GM18507 (cell line): Measurements from ENCODE around the gene C2CD2.
A peak's percentile ranks its signal among the peaks of the same experiment; 100 is the strongest.

Experiments used
- DNase-seq: peaks from one replicate; pipeline ENCODE4 v3.0.0; 2011; ENCODE audit warnings: low read depth; ENCODE audit not compliant: insufficient read length; ENCODE audit errors: extremely low spot score
- FAIRE-seq: peaks from 2 replicates; lab custom pipeline; 2011; peaks lifted over from hg19 to GRCh38; lab: Jason Lieb, UNC

Gene C2CD2

GRCh38 chr21:41976611-41977010 is 22.8 kb upstream of the C2CD2 start:
- no peak for FAIRE-seq
- no peak for DNase-seq

GRCh38 chr21:41975391-41976272 is 21.8 kb upstream of the C2CD2 start:
- DNase-seq: no peak
- no peak for FAIRE-seq

- no peak for DNase-seq
- FAIRE-seq: no peak
These were observed 20.9 kb upstream of the C2CD2 start for GRCh38 chr21:41974752-41975053.

GRCh38 chr21:41973861-41974751 is 20.3 kb upstream of the C2CD2 start:
- FAIRE-seq (peak; percentile 65), DNase-seq (peak; percentile 44)

GRCh38 chr21:41973427-41973831 is 19.6 kb upstream of the C2CD2 start:
- DNase-seq (no peak), FAIRE-seq (no peak)

- FAIRE-seq (no peak), DNase-seq (no peak)
These were observed 18.8 kb upstream of the C2CD2 start for GRCh38 chr21:41972511-41973205.

GRCh38 chr21:41971891-41972290 is 18.1 kb upstream of the C2CD2 start:
- no peak for DNase-seq
- no peak for FAIRE-seq

GRCh38 chr21:41970751-41971653 is 17.2 kb upstream of the C2CD2 start:
- FAIRE-seq (no peak), DNase-seq (no peak)

- DNase-seq: no peak
- no peak for FAIRE-seq
These were observed 16.2 kb upstream of the C2CD2 start for GRCh38 chr21:41970106-41970391.

GRCh38 chr21:41967708-41968107 is 13.9 kb upstream of the C2CD2 start:
- DNase-seq (no peak), FAIRE-seq (no peak)

GRCh38 chr21:41966872-41967621 is 13.2 kb upstream of the C2CD2 start:
- no peak for FAIRE-seq

GRCh38 chr21:41966041-41966833 is 12.4 kb upstream of the C2CD2 start:
- FAIRE-seq: no peak
- no peak for DNase-seq

More at GRCh38 chr21:41966872-41967621, 13.2 kb upstream of the C2CD2 start:
- DNase-seq: no peak

- no peak for FAIRE-seq
These were observed 11.7 kb upstream of the C2CD2 start for GRCh38 chr21:41965461-41966013.

GRCh38 chr21:41965045-41965444 is 11.2 kb upstream of the C2CD2 start:
- no peak for FAIRE-seq
- DNase-seq: no peak

More at GRCh38 chr21:41965461-41966013, 11.7 kb upstream of the C2CD2 start:
- DNase-seq: no peak

- FAIRE-seq: no peak
- no peak for DNase-seq
These were observed 10.4 kb upstream of the C2CD2 start for GRCh38 chr21:41964171-41964570.

- FAIRE-seq (no peak), DNase-seq (no peak)
These were observed 8.7 kb upstream of the C2CD2 start for GRCh38 chr21:41962425-41962966.

GRCh38 chr21:41961753-41962152 is 7.9 kb upstream of the C2CD2 start:
- no peak for DNase-seq
- no peak for FAIRE-seq
